22Rv1 (cell line): ENCODE measurements around the gene IL17B.

Experiments
- ZFX ChIP-seq: fragments of 450-650 bp; IDR thresholded peaks from 2 replicates; pipeline ENCODE4 v1.6.1; 2017; ENCODE audit warnings: antibody characterized with exemption, borderline replicate concordance
- TF ChIP-seq, protein P1 (sequence below): fragments of 450-650 bp; IDR thresholded peaks from 2 replicates; pipeline ENCODE4 v1.5.1; 2017; ENCODE audit warnings: mild to moderate bottlenecking

DNA sequence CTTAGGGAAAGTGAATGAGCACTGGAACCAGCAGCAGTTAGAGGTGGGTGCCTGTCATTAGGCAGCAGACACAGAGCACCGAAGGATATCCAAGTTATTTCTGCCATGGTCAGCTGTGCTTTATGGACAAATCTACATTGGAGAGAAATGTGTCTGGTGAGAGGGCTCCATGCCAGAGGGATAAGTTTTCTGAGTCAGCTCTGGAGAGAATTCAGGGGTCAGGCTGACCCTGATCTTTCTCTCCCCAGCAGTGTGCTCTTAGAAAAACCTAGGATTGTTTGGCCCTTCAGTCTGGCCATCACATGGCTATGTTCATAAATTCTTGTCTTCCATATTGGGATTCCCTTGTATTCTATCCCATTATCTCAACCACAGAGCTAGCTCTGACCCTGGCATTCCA lies 8.9 kb upstream of the IL17B start:
- TF ChIP-seq, protein P1, sequence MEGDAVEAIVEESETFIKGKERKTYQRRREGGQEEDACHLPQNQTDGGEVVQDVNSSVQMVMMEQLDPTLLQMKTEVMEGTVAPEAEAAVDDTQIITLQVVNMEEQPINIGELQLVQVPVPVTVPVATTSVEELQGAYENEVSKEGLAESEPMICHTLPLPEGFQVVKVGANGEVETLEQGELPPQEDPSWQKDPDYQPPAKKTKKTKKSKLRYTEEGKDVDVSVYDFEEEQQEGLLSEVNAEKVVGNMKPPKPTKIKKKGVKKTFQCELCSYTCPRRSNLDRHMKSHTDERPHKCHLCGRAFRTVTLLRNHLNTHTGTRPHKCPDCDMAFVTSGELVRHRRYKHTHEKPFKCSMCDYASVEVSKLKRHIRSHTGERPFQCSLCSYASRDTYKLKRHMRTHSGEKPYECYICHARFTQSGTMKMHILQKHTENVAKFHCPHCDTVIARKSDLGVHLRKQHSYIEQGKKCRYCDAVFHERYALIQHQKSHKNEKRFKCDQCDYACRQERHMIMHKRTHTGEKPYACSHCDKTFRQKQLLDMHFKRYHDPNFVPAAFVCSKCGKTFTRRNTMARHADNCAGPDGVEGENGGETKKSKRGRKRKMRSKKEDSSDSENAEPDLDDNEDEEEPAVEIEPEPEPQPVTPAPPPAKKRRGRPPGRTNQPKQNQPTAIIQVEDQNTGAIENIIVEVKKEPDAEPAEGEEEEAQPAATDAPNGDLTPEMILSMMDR: no peak
- no peak for TF ChIP-seq ZFX
